Panc1 (cell line): ENCODE results near the gene UGT1A6. TPM values are rescaled to one million over a fixed set of nuclear protein-coding genes. Genes with fewer than 3 reads are reported as not detected.

ENCODE experiments used
- ATAC-seq: fragments of 200-7000 bp; cut with Tn5 transposase; 2 replicates; pipeline ENCODE4 v1.9.1; 2020; ENCODE audit warnings: mild to moderate bottlenecking, moderate library complexity
- BruUV-seq: library from RNA; stranded (reverse); fragments of 400-500 nt; replicated peaks from 2 replicates; lab custom pipeline; 2021; lab: Mats Ljungman, UMichigan
- CTCF ChIA-PET: fragments of 300-600 bp; sonication (Branson Sonifier 250); formaldehyde crosslinking; loops from one replicate; lab custom pipeline; 2022; ENCODE audit warnings: antibody characterized with exemption; lab: Charles Lee
- POLR2A ChIA-PET: fragments of 300-600 bp; sonication (Branson Sonifier 250); formaldehyde crosslinking; loops from one replicate; lab custom pipeline; 2022; ENCODE audit warnings: antibody characterized with exemption; lab: Charles Lee
- DNase-seq: peaks from one replicate; pipeline ENCODE4 v3.0.0-alpha.2; 2010; ENCODE audit warnings: low read depth, low spot score
- H3K27ac ChIP-seq: 2 replicates; pipeline ENCODE4 v1.5.1; 2011; ENCODE audit warnings: mild to moderate bottlenecking, low read length, inconsistent platforms
- H3K27me3 ChIP-seq: fragments of 200-500 bp; sonication (Bioruptor generic); 2 replicates; pipeline ENCODE4 v1.6.0; 2014; ENCODE audit warnings: low read length, inconsistent platforms; ENCODE audit not compliant: control insufficient read depth, insufficient read depth
- H3K36me3 ChIP-seq: fragments of 200-500 bp; sonication (Bioruptor generic); 2 replicates; pipeline ENCODE4 v1.5.1; 2014; ENCODE audit warnings: inconsistent platforms, mild to moderate bottlenecking, low read length, moderate library complexity; ENCODE audit not compliant: control insufficient read depth, insufficient read depth
- H3K4me1 ChIP-seq: 2 replicates; pipeline ENCODE4 v1.5.1; 2011; ENCODE audit warnings: inconsistent platforms, mild to moderate bottlenecking, low read length, moderate library complexity; ENCODE audit not compliant: control insufficient read depth, insufficient read depth
- H3K4me3 ChIP-seq, 2 experiments: 2 replicates each; pipeline ENCODE4 v1.5.1; 2011 to 2012; ENCODE audit warnings: low read depth in 2 of 2, low read length in 2 of 2, mild to moderate bottlenecking in 2 of 2, inconsistent platforms in 1 of 2, moderate library complexity in 1 of 2
- H3K9me3 ChIP-seq: fragments of 200-500 bp; sonication (Bioruptor generic); 2 replicates; pipeline ENCODE4 v1.5.1; 2014; ENCODE audit warnings: low read depth, mild to moderate bottlenecking, inconsistent platforms, low read length, moderate library complexity; ENCODE audit not compliant: control insufficient read depth, insufficient read depth
- POLR2AphosphoS5 ChIP-seq: IDR thresholded peaks from 2 replicates; pipeline ENCODE4 v1.6.1; 2012; ENCODE audit warnings: mild to moderate bottlenecking, low read depth, low read length, moderate library complexity
- SIN3A ChIP-seq: IDR thresholded peaks from 2 replicates; pipeline ENCODE4 v1.6.1; 2012; ENCODE audit warnings: low read depth, mild to moderate bottlenecking, low read length, moderate library complexity, borderline replicate concordance; ENCODE audit not compliant: insufficient read depth
- TCF7L2 ChIP-seq: IDR thresholded peaks from 2 replicates; pipeline ENCODE4 v1.6.1; 2011; ENCODE audit warnings: mild to moderate bottlenecking, low read depth, low read length, inconsistent platforms
- in situ Hi-C: cut with HindIII; loops from 2 replicates; pipeline ENCODE4 v1.10.0; 2016; ENCODE audit warnings: low sequenced_read_pairs, low pct_unique_long_range_greater_than_20kb
- intact Hi-C: fragments of 100-400 bp; cut with micrococcal nuclease; formaldehyde crosslinking; loops from one replicate; pipeline ENCODE4 v1.10.0; 2022; ENCODE audit not compliant: unreplicated experiment
- total RNA-seq: library from RNA; stranded (reverse); gene quantifications from one replicate; pipeline ENCODE4 v1.2.1, GENCODE V29; 2021; ENCODE audit not compliant: unreplicated experiment
- TF ChIP-seq, protein P1 (sequence below): fragments of 450-650 bp; IDR thresholded peaks from 2 replicates; pipeline ENCODE4 v1.5.1; 2017; ENCODE audit warnings: mild to moderate bottlenecking
- TF ChIP-seq, protein P2 (sequence below), 2 experiments: IDR thresholded peaks; 2 replicates each; pipeline ENCODE4 v1.6.1; 2011 to 2012; ENCODE audit warnings: low read depth in 2 of 2, control low read depth in 1 of 2, low read length in 1 of 2, mild to moderate bottlenecking in 1 of 2, moderate library complexity in 1 of 2; ENCODE audit not compliant: insufficient read depth in 1 of 2

The UGT1A6 gene
- total RNA-seq, 1 experiment from 2014 or later, result not detected

DNA sequence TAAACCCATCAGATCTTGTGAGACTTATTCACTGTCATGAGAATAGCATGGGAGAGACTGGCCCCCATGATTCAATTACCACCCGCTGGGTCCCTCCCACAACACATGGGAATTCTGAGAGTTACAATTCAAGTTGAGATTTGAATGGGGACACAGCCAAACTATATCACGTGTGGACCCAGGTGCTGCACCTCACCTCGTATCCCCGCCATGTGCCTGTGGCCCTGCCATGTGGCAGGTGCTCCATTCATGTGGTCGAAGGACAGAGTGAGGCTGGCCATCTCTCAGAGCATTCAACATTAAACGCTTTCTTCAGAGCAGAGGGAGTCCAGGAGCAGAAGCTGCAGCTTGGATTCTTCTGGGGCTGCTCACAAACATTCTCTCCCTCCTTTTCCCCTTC lies 117.7 kb downstream of the UGT1A6 start:
- intact Hi-C loops (no loop called here), in situ Hi-C loops (no loop called here)
- no peak for DNase-seq
- BruUV-seq, result no TSS peak
- ATAC-seq, result no peak
- POLR2A ChIA-PET, result no interaction called here
- CTCF ChIA-PET, result no interaction called here
- Histone ChIP-seq H3K36me3 (no peaks in the 10 kb centered on the region), H3K4me3 (no peak overlapping the region), H3K27ac (no peak overlapping the region), H3K4me1 (no peaks in the 10 kb centered on the region), H3K27me3 (no peaks in the 10 kb centered on the region; the same call in 1 of the 2 replicates), H3K9me3 (no peaks in the 10 kb centered on the region)
- TF ChIP-seq SIN3A, result no peak
- TF ChIP-seq POLR2AphosphoS5, result no peak
- TF ChIP-seq TCF7L2, result no peak
- TF ChIP-seq, protein P1, sequence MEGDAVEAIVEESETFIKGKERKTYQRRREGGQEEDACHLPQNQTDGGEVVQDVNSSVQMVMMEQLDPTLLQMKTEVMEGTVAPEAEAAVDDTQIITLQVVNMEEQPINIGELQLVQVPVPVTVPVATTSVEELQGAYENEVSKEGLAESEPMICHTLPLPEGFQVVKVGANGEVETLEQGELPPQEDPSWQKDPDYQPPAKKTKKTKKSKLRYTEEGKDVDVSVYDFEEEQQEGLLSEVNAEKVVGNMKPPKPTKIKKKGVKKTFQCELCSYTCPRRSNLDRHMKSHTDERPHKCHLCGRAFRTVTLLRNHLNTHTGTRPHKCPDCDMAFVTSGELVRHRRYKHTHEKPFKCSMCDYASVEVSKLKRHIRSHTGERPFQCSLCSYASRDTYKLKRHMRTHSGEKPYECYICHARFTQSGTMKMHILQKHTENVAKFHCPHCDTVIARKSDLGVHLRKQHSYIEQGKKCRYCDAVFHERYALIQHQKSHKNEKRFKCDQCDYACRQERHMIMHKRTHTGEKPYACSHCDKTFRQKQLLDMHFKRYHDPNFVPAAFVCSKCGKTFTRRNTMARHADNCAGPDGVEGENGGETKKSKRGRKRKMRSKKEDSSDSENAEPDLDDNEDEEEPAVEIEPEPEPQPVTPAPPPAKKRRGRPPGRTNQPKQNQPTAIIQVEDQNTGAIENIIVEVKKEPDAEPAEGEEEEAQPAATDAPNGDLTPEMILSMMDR, result no peak
- TF ChIP-seq, protein P2, sequence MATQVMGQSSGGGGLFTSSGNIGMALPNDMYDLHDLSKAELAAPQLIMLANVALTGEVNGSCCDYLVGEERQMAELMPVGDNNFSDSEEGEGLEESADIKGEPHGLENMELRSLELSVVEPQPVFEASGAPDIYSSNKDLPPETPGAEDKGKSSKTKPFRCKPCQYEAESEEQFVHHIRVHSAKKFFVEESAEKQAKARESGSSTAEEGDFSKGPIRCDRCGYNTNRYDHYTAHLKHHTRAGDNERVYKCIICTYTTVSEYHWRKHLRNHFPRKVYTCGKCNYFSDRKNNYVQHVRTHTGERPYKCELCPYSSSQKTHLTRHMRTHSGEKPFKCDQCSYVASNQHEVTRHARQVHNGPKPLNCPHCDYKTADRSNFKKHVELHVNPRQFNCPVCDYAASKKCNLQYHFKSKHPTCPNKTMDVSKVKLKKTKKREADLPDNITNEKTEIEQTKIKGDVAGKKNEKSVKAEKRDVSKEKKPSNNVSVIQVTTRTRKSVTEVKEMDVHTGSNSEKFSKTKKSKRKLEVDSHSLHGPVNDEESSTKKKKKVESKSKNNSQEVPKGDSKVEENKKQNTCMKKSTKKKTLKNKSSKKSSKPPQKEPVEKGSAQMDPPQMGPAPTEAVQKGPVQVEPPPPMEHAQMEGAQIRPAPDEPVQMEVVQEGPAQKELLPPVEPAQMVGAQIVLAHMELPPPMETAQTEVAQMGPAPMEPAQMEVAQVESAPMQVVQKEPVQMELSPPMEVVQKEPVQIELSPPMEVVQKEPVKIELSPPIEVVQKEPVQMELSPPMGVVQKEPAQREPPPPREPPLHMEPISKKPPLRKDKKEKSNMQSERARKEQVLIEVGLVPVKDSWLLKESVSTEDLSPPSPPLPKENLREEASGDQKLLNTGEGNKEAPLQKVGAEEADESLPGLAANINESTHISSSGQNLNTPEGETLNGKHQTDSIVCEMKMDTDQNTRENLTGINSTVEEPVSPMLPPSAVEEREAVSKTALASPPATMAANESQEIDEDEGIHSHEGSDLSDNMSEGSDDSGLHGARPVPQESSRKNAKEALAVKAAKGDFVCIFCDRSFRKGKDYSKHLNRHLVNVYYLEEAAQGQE (IDR thresholded peaks at IDR 0.05; ENCODE audit: insufficient read depth in 1 of 2, low read depth in 2 of 2, low read length in 1 of 2), result no peak

- no peak for ATAC-seq
- Histone ChIP-seq H3K27me3 (no peaks in the 10 kb centered on the region; the same call in 1 of the 2 replicates), H3K36me3 (no peaks in the 10 kb centered on the region), H3K27ac (no peak overlapping the region), H3K4me1 (no peaks in the 10 kb centered on the region), H3K9me3 (no peaks in the 10 kb centered on the region), H3K4me3 (no peak overlapping the region)
- no peak for DNase-seq
- no TSS peak for BruUV-seq
- in situ Hi-C loops (no loop called here), intact Hi-C loops (no loop called here)
- CTCF ChIA-PET, result no interaction called here
- TF ChIP-seq POLR2AphosphoS5 (no peak), SIN3A (no peak), TCF7L2 (no peak)
- TF ChIP-seq, protein P1, result no peak
- TF ChIP-seq, protein P2 (IDR thresholded peaks at IDR 0.05; ENCODE audit: insufficient read depth in 1 of 2, low read depth in 2 of 2, low read length in 1 of 2), result no peak
- POLR2A ChIA-PET, result no interaction called here
Observed at GRCh38 chr2:233811087-233811486, 118.4 kb downstream of the UGT1A6 start.
